NOMO-1 treated with dmso at 0.1 percent for 144 hours (cell line): ENCODE results near the gene FOXL3.
"Not testable (repeated sequence)": the region's sequence is repeated elsewhere in the genome, so short reads cannot be mapped to it uniquely, and the experiment has no call there.

ENCODE experiments used
- DNase-seq: peaks from one replicate; lab custom pipeline; 2025; ENCODE audit not compliant: unreplicated experiment; lab: John Stamatoyannopoulos, UW

The FOXL3 gene

DNA sequence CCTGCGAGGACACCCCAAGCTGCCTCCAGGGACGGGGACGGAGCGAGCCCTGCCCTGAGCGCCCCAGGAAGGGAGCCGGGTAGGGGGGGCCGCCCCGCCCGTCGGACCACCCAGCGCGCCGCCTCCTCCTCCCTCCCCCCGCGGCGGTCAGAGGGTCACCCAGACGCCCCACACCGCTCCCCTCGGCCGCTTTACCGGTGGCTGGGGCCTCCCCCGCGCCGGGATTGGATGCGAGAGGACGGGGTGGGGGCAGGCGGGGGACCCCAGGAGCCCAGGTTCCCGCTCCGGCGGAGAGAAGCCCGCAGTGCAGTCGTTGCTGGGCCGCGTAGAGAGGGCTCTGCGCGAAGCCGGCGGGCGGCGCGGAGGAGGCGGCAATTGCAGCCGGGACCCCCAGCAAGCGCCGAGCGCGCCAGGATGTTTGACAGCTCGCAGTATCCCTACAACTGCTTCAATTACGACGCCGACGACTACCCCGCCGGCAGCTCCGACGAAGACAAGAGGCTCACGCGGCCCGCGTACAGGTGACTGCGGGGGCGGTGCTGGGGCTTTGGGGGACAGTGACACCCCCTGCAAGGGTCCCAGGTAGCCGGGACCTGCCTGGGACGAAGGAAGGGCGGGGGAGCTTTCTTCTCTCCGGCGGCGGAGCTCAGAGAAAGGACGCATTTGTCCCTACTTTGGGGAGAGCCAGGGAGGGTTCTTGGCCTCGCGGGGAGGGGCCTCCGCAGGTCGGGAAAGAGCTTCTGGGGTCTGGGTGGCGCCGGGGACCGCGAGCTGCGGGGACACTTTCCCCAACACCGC is at the start of gene FOXL3:
Gene FOXL3, plus strand, starts transcription at position 415 of the 798 bp plus-strand sequence. Its CDS starts 0 bp downstream, at position 415.
- DNase-seq = no peak

DNA sequence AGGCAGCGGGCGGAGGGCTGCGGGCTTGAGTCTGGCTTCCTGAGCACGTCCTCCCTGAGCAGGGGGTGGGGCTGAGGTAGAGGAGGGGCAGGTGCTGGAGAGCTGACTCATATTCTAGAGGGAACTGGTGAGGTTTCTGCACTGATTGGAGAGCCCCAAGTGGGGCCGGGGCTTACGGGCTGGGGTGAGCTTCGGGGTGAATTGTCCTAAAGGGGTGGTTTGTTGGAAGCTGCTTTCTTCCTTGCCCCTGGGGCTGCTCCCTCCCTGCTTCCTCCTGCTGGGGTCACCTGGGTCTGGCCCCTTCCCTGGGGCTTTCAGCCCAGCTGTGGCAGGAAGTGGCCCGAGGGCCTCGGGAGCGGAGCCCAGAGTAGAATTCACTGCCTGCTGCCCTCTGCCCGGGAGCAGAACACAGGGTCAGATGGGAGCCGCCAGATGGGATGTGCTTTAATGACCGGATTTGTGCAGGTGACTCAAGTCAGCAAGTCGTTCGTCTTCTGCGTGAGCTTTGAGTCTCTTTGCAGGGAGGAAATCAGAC is 49.0 kb upstream of the FOXL3 start:
- DNase-seq = no peak

DNA sequence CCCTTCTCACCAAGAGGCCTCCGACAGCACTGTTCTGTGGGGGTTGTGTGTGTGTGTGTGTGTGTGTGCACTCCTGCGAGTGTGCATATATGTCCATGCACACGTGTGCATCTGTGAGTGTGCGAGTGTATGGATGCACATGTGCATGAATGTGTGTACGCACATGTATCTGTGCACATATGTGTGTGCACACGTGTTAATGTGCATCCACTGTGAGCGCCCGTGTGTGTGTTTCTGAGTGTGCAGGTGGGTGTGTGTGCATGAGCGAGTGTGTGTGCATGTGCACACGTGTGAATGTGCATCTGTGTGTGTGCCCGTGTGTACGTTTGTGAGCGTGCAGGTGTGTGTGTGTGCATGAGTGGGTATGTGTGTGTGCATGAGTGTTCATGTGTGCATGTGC is 48.5 kb upstream of the FOXL3 start:
- no peak for DNase-seq

DNA sequence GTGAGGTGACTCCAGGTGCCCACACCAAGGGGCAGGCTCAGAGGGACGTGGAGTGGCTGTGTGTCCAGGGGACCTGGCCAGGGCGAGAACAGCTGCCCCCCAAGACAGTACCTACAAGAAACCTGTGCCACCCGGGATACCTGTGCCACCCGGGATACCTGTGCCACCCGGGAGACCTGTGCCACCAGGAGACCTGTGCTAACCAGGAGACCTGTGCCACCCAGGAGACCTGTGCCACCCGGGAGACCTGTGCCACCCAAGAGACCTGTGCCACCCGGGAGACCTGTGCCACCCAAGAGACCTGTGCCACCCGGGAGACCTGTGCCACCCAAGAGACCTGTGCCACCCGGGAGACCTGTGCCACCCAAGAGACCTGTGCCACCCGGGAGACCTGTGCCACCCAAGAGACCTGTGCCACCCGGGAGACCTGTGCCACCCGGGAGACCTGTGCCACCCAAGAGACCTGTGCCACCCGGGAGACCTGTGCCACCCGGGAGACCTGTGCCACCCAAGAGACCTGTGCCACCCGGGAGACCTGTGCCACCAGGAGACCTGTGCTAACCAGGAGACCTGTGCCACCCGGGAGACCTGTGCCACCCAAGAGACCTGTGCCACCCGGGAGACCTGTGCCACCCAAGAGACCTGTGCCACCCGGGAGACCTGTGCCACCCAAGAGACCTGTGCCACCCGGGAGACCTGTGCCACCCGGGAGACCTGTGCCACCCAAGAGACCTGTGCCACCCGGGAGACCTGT is 47.0 kb upstream of the FOXL3 start:
- not testable (repeated sequence) for DNase-seq

DNA sequence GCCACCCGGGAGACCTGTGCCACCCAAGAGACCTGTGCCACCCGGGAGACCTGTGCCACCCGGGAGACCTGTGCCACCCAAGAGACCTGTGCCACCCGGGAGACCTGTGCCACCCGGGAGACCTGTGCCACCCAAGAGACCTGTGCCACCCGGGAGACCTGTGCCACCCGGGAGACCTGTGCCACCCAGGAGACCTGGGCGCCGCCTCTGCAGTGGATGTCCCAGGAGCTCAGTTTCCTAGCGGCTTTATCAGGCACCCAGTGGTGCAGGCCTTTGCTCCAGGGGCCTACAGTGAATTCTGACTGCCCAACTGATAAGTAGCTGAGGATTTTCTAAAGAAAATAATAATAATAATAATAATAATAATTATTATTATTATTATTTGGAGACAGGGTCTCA is 46.4 kb upstream of the FOXL3 start:
- DNase-seq = not testable (repeated sequence)

DNA sequence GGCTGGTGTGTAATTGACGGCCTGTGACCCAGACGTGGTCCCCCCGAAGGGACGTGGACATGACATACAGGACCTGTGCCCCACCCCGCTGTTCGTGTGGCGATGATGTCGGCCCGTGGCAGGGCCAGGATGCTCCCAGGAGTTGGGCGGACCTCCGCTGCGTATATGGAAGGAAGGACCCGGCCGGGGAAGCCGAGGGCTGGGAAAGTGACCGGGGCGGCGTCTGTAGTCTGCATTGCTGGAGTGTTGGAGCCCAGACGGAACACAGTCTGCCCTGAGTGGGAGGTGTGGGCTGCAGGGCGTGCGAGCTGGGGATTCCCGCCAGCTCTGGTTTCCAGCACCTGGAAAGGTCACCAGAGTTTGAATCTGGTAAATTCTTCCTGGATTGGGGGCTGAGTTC is 45.0 kb upstream of the FOXL3 start:
- DNase-seq = no peak

DNA sequence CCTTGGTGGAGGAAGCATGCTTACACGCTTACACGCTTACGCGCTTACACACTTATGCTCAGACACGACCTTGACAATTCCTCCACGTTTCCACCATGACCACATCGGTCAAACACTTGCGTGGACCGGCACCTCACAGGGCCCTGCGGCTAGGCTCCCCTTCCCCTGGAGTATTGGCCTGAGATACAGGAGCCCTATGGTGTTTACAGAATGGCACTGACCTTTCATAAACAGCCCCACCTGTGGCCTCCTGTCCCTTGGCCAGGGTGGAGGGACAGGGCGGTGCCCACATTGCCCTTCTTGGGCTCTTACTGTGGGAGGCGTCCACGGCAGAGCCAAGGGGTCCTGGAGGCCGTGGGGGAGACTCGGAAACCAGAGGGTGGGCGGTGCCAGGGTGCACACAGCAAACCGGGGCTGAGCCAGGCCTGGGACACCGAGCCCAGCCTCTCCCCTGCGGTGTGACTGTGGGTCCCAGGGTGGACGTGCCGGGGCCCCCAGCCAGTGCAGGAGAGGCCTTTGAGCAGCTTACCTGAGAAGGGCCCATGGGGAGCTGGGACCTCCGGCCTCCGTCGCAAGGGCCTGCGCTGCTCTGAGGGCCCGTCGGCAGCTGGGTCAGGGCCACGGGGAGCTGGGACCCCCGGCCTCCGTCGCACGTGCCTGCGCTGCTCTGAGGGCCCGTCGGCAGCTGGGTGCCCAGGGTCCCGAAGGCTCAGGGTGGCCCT is 44.2 kb upstream of the FOXL3 start:
- no peak for DNase-seq

DNA sequence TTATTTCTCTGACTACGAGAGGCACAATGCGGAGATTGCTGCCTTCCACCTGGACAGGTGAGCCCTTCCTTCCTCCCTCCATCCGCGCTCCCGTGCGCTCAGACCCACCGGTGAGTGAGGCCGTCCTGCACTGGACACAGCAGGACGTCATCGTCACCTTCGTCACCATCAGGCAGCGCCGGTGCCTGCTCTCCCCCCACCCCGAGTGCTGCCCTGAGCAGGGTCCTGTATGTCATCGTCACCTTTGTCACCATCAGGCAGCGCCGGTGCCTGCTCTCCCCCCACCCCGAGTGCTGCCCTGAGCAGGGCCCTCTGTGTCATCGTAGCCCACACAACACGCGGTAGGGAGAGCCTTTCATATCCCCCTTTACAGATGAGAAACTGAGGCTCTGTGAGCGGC is 43.5 kb upstream of the FOXL3 start:
- no peak for DNase-seq

DNA sequence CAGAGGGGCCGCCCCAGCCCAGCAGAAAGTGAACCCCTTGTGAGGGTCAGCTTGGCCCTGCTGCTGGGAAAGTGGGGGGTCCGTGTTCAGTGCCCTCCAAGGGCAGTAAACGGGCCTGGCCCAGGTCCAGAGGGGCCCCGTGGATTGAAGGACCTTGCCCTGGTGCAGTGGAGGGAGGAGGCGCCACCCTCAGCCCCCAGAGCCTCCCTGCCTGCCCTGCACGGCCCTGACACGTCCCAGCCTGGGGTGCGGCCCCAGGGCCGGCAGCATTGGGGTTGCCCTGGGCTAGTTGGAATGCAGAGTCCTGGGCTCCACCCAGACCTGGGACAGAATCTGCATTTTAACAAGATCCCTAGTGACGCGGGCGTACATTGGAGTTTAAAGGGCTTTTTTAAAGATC is 42.8 kb upstream of the FOXL3 start:
- DNase-seq = no peak

DNA sequence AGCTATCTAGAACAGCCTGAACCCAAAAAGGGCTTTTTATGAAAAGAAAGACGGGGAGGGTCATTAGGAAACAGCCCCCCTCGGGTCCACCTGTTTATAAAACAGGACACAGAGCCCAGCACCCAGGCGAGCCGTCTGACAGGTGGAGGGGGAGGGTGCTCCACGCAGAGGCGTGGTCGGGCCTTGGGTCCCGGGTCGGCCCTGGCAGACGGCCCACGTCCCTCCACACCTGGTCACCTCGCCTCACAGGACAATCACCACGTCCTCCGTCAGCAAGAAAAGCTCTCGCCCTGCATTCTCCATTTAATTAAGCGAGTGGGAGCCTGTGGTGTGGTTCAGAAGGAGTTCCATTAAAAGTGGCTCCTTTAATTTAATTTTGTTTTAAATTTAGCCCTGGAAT is 42.3 kb upstream of the FOXL3 start:
- DNase-seq = no peak

DNA sequence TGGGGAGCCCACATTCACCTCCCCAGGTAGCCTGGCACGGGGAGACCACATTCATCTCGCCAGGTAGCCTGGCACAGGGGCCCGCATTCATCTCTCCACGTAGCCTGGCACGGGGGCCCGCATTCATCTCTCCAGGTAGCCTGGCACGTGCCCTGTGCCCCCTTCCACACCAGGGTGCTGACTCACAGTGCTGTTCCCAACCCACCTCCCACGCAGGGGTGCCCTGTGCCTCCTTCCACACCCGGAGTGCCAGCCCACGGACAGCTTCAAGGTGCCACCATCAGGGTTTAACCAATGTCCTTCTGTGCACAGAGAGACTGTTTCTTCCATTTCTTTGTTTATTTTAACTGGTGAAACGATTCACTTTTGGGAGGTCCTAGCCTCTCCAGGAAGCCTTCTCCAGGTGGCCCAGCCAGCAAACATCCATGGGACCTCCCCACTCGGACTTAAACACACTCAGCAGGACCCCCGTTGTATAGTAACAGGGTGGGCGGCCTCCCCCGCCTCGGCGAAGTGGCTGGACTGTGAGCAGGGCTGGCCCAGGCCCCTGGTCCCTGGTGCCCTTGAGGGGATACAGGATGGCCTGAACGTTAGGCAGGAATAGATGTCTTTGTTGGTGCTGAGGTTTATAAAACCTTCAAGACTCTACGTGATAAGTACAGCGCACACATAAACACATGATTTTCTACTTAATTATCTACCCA is 41.1 kb upstream of the FOXL3 start:
- DNase-seq = no peak

DNA sequence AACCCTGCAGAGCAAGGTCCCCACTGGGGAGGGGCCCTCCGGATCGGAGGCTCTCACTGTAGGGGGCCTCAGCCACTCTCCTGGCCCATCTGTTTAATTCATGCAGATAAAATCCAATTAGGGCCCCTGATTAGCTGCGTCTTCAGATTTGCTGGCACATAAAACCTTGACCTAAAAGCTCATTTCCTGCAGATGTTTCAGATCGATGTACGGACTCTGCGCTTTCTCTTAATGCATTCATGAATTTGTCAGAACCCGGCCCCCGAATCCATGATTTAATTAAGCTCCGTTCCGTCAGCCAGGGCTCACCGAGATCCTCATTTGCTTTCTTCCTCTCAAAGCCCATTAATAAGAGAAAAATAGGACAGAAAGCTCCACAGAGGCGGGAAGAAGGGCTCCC is 40.0 kb upstream of the FOXL3 start:
- no peak for DNase-seq

DNA sequence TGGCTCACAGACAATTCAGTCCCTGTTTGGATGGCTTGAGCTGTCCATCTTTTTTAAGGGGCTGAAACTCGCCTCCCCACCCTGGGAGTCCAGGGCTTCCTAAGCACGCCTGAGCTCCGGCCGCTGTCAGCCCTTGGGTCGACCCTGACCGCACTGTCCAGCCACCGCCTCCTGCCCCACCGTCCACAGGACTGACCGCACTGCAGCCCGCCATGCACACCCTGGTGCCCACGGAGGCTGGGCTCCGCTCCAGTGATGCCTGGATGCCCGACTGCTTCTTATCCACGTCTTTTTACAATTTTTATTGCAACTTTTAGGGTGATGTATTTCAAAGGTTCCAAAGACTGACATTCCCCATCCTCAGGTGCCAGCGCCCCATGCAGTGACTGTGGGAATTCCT is 39.4 kb upstream of the FOXL3 start:
- no peak for DNase-seq

DNA sequence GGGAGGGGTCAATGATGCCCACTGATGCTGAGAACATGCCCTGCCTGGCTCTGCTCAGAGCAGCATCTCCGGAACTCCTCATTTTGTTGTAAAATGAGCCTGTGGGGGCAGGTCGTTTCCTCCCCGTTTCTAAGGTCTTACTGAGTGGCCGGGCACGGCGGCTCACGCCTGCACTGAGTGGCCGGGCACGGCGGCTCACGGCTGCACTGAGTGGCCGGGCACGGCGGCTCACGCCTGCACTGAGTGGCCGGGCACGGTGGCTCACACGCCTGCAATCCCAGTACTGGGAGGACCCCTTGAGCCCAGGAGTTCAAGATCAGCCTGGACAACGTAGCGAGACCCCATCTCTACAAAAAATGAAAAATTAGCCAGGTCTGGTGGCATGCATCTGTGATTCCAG is 39.0 kb upstream of the FOXL3 start:
- no peak for DNase-seq

DNA sequence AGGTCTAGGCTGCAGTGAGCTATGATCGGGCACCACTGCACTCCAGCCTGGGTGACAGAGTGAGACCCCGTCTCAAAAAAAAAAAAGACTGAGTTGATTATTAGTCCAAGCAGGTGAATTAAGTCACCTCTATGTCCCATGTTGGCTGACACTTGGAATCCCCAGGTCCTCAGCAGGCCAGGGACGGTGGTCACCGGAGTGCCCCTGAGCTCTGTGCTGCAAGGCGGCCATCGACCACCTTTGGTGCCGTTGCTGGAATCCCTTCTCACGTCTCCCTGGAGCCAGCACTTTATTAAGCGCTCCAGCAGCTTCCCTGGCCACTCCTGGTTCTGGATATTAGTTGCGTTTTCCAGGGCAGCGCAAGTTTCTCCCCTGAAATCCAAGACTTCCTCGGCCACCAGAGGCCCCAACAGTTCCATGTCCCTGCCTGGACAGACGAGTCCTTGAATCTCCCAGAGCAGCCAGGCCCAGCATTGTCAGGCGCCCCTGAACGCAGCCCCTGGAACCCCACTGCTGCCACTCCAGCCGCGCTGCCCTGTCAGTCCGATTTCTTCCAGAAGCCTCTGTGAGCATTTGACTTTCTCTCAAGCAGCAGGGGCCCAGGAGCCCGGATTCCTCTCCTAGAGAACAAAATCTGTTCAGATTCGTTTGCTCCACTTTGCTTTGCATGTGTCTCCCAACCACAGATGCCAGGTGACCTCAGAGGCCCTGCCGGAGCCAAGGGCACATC is 38.4 kb upstream of the FOXL3 start:
- DNase-seq = no peak

DNA sequence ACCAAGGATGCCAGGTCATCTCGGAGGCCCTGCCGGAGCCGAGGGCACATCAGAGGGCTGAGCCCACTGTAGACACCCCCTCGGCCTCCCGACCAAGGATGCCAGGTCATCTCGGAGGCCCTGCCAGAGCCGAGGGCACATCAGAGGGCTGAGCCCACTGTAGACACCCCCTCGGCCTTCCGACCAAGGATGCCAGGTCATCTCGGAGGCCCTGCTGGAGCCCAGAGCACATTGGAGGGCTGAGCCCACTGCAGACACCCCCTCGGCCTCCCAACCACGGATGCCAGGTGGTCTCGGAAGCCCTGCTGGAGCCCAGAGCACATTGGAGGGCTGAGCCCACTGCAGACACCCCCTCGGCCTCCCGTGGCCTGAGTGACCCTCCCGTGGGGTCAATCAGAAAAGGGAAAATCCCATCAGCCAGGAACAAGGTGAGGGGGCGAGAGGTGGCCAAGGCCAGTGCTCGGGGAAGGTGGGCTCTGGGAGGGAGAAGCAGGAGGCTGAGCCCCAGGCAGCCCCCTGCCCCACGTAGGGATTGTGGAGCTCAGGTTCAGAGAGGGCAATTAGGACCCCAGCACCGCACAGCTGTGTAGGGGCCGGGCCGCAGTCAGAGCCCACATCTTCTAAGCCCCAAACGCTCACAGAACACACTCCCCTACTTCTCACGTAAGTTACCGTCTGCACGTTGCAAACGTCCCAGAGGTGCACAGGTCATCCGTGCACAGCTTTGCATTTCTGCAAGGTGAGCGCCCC is 37.6 kb upstream of the FOXL3 start:
- no peak for DNase-seq

DNA sequence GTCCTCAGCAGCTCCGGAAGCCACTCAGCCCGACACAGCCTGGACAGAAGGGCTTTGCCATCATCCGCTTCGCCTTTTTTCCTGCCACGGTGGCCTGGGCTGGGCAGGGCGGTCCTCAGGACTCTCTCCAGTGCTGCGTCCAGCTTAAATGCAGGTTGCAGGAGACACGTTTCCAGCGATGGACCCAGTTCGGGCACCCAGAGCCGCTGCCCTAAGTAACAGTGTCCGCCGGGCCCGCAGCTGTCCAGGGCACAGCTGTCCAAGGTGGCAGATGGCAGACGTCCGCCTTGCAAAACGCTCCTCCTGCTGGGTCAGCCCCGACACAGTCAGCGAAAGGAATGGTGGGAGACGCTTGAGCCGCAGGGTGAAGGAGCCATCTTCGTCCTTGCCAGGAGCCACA is 37.0 kb upstream of the FOXL3 start:
- DNase-seq = no peak

DNA sequence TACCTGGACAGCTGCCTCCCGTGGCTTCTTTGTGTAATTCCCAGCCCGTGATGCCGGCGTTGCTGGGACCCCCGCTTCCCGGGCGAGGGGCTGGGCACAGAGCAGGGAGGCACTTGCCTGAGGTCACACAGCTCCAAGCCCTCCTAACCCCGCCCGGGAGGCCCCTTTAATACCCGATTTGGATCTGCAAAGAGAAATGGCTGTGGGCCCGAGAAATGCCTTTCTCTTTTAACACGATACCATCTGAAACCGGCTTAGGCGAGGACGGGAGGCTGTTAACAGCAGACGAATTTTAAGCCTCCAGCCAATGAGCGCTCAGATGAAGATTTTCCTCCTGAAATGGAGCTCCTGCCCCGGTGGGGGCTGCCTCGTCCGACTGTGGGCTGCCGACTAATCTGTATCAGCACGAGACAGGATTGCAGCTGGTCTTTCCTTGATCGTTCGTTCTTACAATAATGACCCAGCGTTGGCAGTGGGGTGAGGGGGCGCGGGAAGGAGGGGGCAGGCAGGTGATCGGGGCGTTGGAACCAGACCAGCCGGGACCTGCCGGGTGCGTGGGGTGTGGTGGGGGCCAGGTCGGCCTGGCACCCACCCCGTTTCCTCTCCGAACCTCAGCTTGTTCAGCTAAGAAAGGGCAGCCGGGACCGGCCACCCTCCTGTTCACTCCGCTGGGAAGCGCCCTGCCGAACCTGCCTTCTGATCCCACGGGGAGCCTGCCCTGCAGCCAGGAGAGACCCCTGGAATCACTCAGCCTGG is 36.2 kb upstream of the FOXL3 start:
- DNase-seq = no peak
